ENCODE measurements around the gene YLPM1.

Gene YLPM1

DNA sequence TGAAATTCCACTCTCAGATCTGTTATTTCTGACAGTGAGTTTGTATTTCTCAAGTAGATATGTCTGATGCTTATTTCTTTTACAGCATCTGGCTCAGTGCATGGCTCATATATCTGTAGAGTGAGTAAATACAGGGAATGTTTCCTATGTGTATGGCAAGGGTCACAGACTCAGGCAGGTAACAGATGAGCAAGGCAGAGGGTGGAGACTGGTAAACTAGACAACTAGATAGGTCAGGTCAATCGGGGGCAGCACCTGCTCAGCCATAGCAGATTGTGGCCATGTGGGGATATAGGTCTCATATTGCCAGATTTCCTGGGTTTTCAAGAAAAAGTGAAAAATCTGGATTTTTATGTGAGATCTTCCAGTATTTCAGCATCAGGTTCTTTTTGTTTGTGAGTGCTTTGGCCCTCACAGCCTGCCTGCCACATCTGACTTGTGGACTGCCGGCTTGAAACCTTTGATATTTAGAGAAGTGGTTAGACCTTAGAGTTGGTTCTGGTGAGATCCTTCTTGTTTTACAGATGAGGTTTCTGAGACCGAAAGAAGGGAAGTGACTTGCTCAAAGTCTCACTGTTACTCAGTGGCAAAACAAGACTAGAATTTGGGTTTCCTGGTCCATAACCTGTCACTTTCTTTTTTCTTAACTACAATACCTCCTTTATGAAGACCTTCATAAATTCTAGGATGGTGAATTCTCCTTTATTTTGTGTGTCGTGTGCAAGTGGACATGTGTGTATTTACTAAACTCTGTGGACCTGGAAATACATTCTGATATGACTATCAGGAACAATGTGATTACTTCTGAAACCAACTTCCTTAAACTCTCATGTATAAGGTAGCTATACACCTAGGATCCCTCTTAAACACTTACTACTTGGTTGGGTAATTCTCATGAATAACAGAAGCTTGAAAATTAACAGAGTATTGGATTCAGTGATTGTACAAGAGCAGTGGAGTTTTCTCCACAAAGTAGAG is 78.4 kb downstream of the YLPM1 start:
- DNase-seq = peak; percentile 77

DNA sequence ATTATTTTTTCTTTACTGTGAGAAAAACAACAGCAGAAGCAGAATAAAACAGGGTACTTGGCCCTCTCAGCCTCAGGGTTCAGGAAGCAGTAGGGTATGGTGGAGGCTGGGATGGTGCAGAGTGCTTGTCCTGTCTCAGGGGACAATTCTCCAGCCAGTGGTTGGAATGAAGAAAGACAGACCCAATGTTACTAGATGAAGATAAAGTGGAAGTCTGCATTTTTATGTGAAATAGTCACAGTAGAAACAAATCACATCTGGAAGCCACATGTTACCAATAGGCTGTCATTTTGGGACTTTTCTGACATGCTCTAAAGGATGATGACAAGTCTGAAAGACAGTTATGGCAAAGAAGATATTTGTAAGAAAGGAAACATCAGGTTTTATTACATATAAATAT is 80.5 kb downstream of the YLPM1 start:
- DNase-seq = no peak

DNA sequence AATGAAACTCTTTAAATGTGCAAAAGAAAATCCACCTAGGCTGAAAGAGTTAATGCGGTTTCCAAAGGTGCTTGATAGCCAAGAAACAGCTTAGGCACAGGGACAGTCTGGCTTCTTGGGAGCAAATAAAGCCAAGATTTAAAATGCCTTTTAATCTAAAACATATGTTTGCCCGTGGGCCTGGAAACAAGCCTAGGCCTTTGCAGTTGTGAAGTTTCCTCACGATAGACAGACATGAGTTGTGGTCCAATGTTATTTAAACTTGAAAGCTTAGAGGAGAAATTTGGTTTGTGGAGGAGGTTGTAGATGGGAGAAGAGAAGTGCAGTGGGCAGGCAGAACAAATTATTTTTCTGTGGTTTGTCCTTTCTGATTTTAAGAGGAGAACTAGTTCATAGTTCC is 83.1 kb downstream of the YLPM1 start:
- DNase-seq = no peak

DNA sequence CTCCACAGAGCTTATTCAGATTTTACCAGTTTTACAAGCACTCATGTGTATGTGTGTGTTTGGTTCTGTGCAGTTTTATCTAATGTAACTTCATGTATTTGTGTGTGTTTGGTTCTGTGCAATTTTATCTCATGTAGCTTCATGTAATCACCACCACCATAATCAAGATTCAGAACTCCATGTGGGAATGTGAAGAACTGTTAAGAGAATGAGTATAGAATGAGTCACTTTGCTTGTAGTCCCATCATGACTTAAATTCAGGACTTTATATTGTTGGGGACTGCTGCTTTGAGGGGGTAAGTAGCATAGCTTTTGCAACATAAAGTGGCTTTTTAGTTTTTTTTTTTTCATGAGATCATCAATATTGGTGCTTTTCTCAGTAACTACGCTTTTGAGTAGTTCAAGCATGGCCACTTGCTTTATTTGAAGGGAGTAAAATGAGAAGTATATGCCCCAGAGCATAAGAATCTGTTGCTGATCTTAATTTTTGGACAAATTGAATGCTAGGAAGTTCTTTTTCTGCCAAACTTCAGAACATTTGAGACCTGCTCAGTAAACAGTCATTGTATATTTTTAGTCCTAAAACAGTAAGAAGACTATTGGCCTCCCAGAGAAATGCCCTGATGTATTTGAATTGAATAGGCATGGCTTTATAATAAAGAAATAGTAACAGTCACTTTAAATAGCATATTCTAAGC is 84.0 kb downstream of the YLPM1 start:
- DNase-seq = no peak

- no peak for DNase-seq
These were observed 85.7 kb downstream of the YLPM1 start for GRCh38 chr14:74848768-74849167.

DNA sequence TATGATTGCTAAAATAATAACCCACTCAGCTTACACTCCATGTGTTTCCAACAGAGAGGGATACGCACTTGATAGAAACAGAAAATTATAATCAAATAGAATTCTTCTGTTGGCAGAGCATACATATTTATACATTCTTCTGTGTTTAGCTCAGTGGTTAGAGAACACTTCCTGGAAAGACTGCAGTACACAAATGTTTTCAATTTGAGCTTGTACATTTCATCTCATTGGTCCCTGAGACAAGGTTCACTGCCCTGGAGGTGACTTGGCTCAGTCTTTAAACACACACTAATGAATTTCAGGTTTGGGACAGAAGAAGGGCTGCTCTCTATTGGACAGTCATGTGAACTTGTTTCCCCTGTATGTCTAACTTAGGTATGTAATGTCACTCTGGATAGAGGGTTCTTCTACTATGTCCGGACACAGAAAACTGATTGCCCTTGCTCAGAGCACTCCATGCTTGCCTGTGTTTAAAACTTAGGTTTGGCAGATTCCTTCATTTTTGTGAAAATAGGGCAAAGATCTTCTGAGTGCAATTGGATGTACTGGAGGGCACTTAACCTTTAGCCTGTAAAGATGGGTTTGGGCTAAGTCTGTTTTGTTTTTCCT is 89.9 kb downstream of the YLPM1 start:
- no peak for DNase-seq

GRCh38 chr14:74853581-74853980 is 90.5 kb downstream of the YLPM1 start:
- no peak for DNase-seq

DNA sequence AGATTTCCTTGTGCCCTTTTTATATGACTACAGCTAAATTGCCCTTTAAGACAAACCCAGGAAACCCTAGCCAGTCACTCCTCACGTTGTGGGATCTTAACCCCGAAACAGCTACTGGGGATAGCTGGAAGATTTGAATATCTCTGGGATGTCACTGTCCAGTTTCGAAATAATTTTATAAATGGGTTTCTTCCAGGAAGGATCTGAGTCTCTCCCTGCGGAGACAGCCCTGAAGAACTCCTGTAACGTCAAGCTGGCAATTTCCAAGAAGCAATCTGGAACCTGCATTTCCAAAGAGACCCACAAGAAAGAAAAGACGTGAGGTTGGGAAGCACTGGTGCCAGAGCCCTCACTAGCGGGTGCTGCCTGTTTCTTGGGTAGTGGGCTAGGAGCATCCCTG is 91.9 kb downstream of the YLPM1 start:
- DNase-seq = no peak

GRCh38 chr14:74855945-74856344 is 92.8 kb downstream of the YLPM1 start:
- DNase-seq = no peak

DNA sequence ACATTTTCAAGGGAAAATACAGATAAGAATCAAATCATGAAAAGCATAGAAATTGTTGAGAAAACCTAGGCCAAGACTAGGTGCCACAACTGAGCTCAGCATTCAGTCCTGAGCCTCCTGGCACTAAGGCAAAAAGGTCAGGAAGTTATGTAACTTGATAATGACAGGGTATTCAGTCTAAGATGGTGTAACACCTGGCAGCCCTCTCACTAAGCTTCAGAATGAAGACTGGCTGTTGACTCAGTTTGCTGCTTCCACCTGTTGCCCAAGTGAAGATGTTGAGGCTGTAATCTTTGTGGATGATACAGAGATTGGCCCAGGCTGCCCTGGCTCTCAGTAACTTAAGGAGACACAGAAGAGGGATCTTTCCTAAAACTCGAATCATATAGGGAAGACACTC is 93.2 kb downstream of the YLPM1 start:
- no peak for DNase-seq

DNA sequence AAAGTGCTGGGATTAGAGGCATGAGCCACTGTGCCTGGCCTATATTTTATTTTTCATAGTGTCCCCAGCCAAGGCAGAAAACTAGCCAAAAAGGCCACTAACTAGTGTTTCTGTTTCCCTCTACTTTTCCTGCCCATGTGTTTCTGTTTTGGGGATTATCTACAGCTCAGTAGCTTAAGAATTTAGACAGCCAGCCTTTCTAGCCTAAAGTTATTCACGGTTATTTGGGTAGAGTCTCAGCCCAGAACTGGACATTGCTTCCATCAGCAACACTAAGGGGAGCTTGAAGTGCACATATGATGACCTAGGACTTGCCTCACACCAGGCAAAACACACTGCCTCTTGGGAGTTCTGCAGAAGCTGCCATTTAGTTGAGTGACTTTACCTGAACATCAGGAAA is 94.9 kb downstream of the YLPM1 start:
- no peak for DNase-seq

DNA sequence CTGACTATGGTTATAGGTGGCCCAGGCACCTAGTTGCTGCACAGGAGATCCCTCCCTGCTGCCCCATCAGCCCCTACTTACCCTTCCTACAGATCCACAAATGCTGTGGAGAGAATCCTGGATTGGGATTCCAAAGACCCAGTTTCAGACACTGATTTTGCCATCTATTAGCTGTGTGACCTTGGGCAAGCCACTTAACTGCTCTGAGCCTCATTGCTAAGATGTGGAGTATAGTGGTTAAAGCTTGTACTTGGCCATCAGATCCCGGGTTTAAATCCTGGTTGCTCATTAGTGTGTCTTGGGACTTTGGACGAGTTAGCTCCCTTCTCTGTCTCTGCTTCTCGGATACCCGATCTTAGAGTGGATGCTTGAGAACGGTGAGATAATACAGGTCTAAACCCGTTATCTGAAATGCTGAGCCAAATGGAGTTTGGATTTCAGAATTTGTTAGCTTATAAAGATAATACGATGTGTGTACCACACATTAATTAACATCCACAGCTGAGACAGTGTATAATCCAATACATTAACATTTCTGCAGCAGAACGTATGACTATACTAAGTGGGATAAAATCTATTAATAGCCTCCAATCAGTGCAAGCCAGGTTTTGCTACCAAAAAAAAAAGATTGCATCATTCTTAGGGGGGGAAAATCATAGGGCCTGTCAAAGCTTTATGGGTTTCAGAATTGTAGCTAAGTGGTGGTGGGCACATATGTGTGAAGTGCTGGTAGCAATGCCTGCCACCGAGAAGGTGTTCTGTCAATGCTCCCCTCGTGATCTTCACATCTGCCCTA is 96.8 kb downstream of the YLPM1 start:
- DNase-seq = no peak

GRCh38 chr14:74860899-74861733 is 98.0 kb downstream of the YLPM1 start:
- peak; percentile 93 for DNase-seq

GRCh38 chr14:74861734-74862090 is 98.6 kb downstream of the YLPM1 start:
- DNase-seq = no peak

DNA sequence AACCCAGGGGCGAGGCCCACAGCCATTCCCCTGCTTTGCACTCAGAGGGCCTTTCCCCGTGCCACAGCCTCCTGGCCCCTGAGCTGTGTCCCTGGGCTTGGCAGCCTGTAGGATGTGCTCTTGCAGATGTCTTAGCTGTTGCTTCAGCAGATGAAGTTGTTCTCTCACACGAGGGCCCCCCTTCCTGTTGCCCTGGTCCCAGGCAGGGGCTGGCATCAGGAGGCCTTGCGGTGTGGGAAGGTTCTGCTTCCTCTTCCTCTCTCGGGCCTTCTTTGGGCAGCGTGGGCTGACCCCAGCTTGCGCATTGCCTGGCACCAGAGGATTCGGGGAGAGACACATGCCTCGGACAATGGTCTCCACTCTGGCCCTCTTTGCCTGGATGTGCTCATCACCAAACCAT is 100.2 kb downstream of the YLPM1 start:
- DNase-seq = no peak

- DNase-seq = no peak
These were observed 101.1 kb downstream of the YLPM1 start for GRCh38 chr14:74864198-74864597.

- DNase-seq = no peak
These were observed 102.0 kb downstream of the YLPM1 start for GRCh38 chr14:74865156-74865555.

GRCh38 chr14:74866708-74867389 is 103.7 kb downstream of the YLPM1 start:
- DNase-seq = no peak

GRCh38 chr14:74867673-74868072 is 104.6 kb downstream of the YLPM1 start:
- peak; percentile 47 for DNase-seq

- DNase-seq = no peak
These were observed 105.6 kb downstream of the YLPM1 start for GRCh38 chr14:74868739-74869138.

- DNase-seq = no peak
These were observed 108.7 kb downstream of the YLPM1 start for GRCh38 chr14:74871819-74872218.
